Adrenal gland (tissue), 12 donors: ENCODE results near the gene MDP1. TPM values are rescaled to one million over a fixed set of nuclear protein-coding genes. Genes with fewer than 3 reads are reported as not detected.

Experiments used
- DNase-seq, 7 donors: peaks; one replicate each; pipeline ENCODE4 v3.0.0-alpha.2; 2019 to 2020
- H3K27ac ChIP-seq, 5 donors: fragments of 200-600 bp; sonication (generic) in 4 of 5; 1 replicate in 3 of 5; 2 replicates in 2 of 5; pipeline versions ENCODE4 v1.5.1 to v1.8.0; 2016 to 2020; ENCODE audit warnings: mild to moderate bottlenecking in 1 of 5
- H3K27me3 ChIP-seq: fragments of 200-600 bp; 2 replicates; pipeline ENCODE4 v1.8.0; 2021
- H3K36me3 ChIP-seq, 2 donors: fragments of 200-600 bp; replicated peaks in 1 of 2; 1 replicate in 1 of 2; 2 replicates in 1 of 2; pipeline versions ENCODE4 v1.5.1 to v1.8.0; 2018 to 2022
- H3K4me1 ChIP-seq, 2 donors: fragments of 200-600 bp; replicated peaks in 1 of 2; 1 replicate in 1 of 2; 2 replicates in 1 of 2; pipeline versions ENCODE4 v1.5.1 to v1.8.0; 2018 to 2021
- H3K4me3 ChIP-seq, 4 donors: fragments of 200-600 bp; sonication (generic) in 3 of 4; one replicate each; pipeline ENCODE4 v1.5.1; 2016 to 2018
- H3K9me3 ChIP-seq, 3 donors: fragments of 200-600 bp; sonication (generic) in 1 of 3; replicated peaks in 1 of 3; 1 replicate in 2 of 3; 2 replicates in 1 of 3; pipeline versions ENCODE4 v1.5.1 to v1.8.0; 2016 to 2021
- CTCF ChIP-seq, 6 experiments: fragments of 450-650 bp in 4 of 6; fragments of 200-600 bp in 2 of 6; sonication (generic) in 1 of 6; IDR thresholded peaks; 1 replicate in 5 of 6; 2 replicates in 1 of 6; pipeline versions ENCODE4 v1.5.1 to v1.8.0; 2016 to 2021; ENCODE audit warnings: antibody characterized with exemption in 6 of 6, mild to moderate bottlenecking in 2 of 6, moderate library complexity in 1 of 6
- POLR2A ChIP-seq, 2 donors: fragments of 450-650 bp; IDR thresholded peaks; one replicate each; pipeline ENCODE4 v1.6.1; 2017; ENCODE audit warnings: antibody characterized with exemption in 2 of 2, mild to moderate bottlenecking in 2 of 2, moderate library complexity in 1 of 2
- WGBS, 4 donors: extraction: QIAGEN DNeasy Blood & Tissue Kit in 2 of 4; methylation state at CpG; one replicate each; pipeline versions ENCODE4 v1.1.5 to v1.1.7; 2013 to 2017; 5-methylcytosine and 5-hydroxymethylcytosine counted together
- intact Hi-C, 2 donors: fragments of 100-400 bp; cut with DNase I; formaldehyde crosslinking; loops; one replicate each; pipeline versions ENCODE4 v1.14.1 to v1.15.0; 2022 to 2023
- polyA plus RNA-seq, 3 donors: library from polyadenylated mRNA; stranded (reverse); fragments of 200-250 nt in 2 of 3; fragments of 350-450 nt in 1 of 3; fragmentation: Illumina TruSeq in 1 of 3; extraction: RNeasy Lipid Tissue Mini Kit (QIAGEN cat#74804) in 1 of 3; gene quantifications; one replicate each; pipeline ENCODE4 v1.2.3, GENCODE V29; 2013 to 2014
- total RNA-seq, 9 donors: library from RNA; depleted of rRNA in 4 of 9; stranded (reverse); fragments of >200 nt in 4 of 9; fragments of 120-200 nt in 1 of 9; fragmentation: NEBNext Ultra II Directional in 1 of 9; extraction: Animal tissue kit (Norgen Biotek cat#: 25700) in 1 of 9; gene quantifications; one replicate each; pipeline versions ENCODE4 v1.1.0 to v1.2.4, GENCODE V29; 2013 to 2023
- donor health status: healthy with polysubstance abuse.
- donor health status: Bipolar disorder and iron deficiency.
- donor health status: DM: yes; HTN: yes; CAD: no.
- donor health status: DM: no; HTN: no; CAD: no.
- donor health status: DM: no; HTN: no; CAD: no.
- donor health status: DM: yes; HTN: yes; CAD: no.

Gene MDP1
- total and polyA plus RNA-seq, 12 donors = 20.3 to 53.7 (median 33.6) TPM

- Histone ChIP-seq H3K9me3 (no peaks in the 10 kb centered on the region), H3K4me1 (peaks cover 41 to 66% of the 10 kb centered on the region in 2 donors), H3K27ac (peak overlapping the region in 2 of 5 donors; percentile 77 to 93), H3K36me3 (peaks cover 0 to 64% of the 10 kb centered on the region in 2 donors), H3K4me3 (no peak overlapping the region), H3K27me3 (no peaks in the 10 kb centered on the region)
- WGBS, 4 donors = 86 to 92% (median 89%) methylated on average over 5 of the region's 5 CpGs
- peak in 2 of 7 donors; percentile 10 to 36 for DNase-seq
- intact Hi-C loops = loop anchor here in 1 of 2 donors (5.0 kb wide), 1 partner anchor 206 kb away; the partner anchor contains the start of gene SDR39U1
- no peak for TF ChIP-seq POLR2A (IDR thresholded peaks at IDR 0.05)
- no peak for TF ChIP-seq CTCF (IDR thresholded peaks at IDR 0.05)
Observed at GRCh38 chr14:24235804-24236688, 20.2 kb upstream of the MDP1 start.

- TF ChIP-seq CTCF (IDR thresholded peaks at IDR 0.05) (no peak), POLR2A (IDR thresholded peaks at IDR 0.05) (peak in 1 of 2 donors; percentile 23)
- intact Hi-C loops = loop anchor here in 1 of 2 donors (5.0 kb wide), 1 partner anchor 208 kb away; the partner anchor contains the start of gene SDR39U1
- Histone ChIP-seq H3K36me3 (peaks cover 0 to 47% of the 10 kb centered on the region in 2 donors), H3K27me3 (no peaks in the 10 kb centered on the region), H3K4me1 (peaks cover 29 to 54% of the 10 kb centered on the region in 2 donors), H3K4me3 (peak overlapping the region in 1 of 4 donors; percentile 2), H3K9me3 (no peaks in the 10 kb centered on the region), H3K27ac (peak overlapping the region in 4 of 5 donors; percentile 27 to 93 (median 63))
- WGBS, 4 donors = 74 to 78% (median 77%) methylated on average over 3 of the region's 3 CpGs
- DNase-seq = peak in 2 of 7 donors; percentile 7 to 14
Observed at GRCh38 chr14:24234095-24235005, 18.5 kb upstream of the MDP1 start.

- peak overlapping the region in 1 of 4 donors; percentile 81 for H3K4me3 ChIP-seq
- TF ChIP-seq POLR2A (IDR thresholded peaks at IDR 0.05) = no peak
- no peak for TF ChIP-seq CTCF (IDR thresholded peaks at IDR 0.05)
- H3K36me3 ChIP-seq = peaks cover 0 to 39% of the 10 kb centered on the region in 2 donors
- H3K27ac ChIP-seq = peak overlapping the region; percentile 45 to 99 (median 82)
- peaks cover 29 to 47% of the 10 kb centered on the region in 2 donors for H3K4me1 ChIP-seq
- peak in 6 of 7 donors; percentile 49 to 89 (median 64) for DNase-seq
- 34 to 50% (median 43%) methylated on average over 2 of the region's 2 CpGs for whole genome bisulfite sequencing, 4 donors
- H3K27me3 ChIP-seq = no peaks in the 10 kb centered on the region
- H3K9me3 ChIP-seq = no peaks in the 10 kb centered on the region
- intact Hi-C loops = no loop called here
Observed at GRCh38 chr14:24233538-24233866, 17.6 kb upstream of the MDP1 start.
